GM23248 (cell line): Measurements from ENCODE around the gene GAK. TPM values are rescaled to one million over a fixed set of nuclear protein-coding genes. Genes with fewer than 3 reads are reported as not detected.

Experiments used
- DNase-seq: peaks from one replicate; pipeline ENCODE4 v3.0.0-alpha.2; 2015
- H2AFZ ChIP-seq: fragments of 200-600 bp; sonication (generic); 2 replicates; pipeline ENCODE4 v1.6.1; 2016; ENCODE audit warnings: antibody characterized with exemption
- H3F3A ChIP-seq: fragments of 200-600 bp; sonication (generic); 2 replicates; pipeline ENCODE4 v1.6.1; 2016; ENCODE audit warnings: mild to moderate bottlenecking, antibody characterized with exemption, mixed run types; ENCODE audit not compliant: insufficient read depth
- H3K27ac ChIP-seq: fragments of 200-600 bp; sonication (generic); 2 replicates; pipeline ENCODE4 v1.5.1; 2016; ENCODE audit warnings: mild to moderate bottlenecking
- H3K27me3 ChIP-seq: fragments of 200-600 bp; sonication (generic); replicated peaks from 2 replicates; pipeline ENCODE4 v1.6.1; 2016; ENCODE audit warnings: mild to moderate bottlenecking; ENCODE audit not compliant: insufficient read depth
- H3K36me3 ChIP-seq: fragments of 200-600 bp; sonication (generic); 2 replicates; pipeline ENCODE4 v1.6.1; 2016; ENCODE audit warnings: low read depth, mild to moderate bottlenecking
- H3K4me1 ChIP-seq: fragments of 200-600 bp; sonication (generic); 2 replicates; pipeline ENCODE4 v1.6.1; 2016; ENCODE audit warnings: mild to moderate bottlenecking; ENCODE audit not compliant: insufficient read depth
- H3K4me2 ChIP-seq: fragments of 200-600 bp; sonication (generic); one replicate; pipeline ENCODE4 v1.6.1; 2016; ENCODE audit warnings: mild to moderate bottlenecking; ENCODE audit not compliant: unreplicated experiment
- H3K4me3 ChIP-seq: fragments of 200-600 bp; sonication (generic); 2 replicates; pipeline ENCODE4 v1.5.1; 2016; ENCODE audit warnings: mild to moderate bottlenecking
- H3K79me2 ChIP-seq: fragments of 200-600 bp; sonication (generic); 2 replicates; pipeline ENCODE4 v1.6.1; 2016; ENCODE audit warnings: mild to moderate bottlenecking; ENCODE audit not compliant: insufficient read depth
- H3K9ac ChIP-seq: fragments of 200-600 bp; sonication (generic); 2 replicates; pipeline ENCODE4 v1.6.1; 2016; ENCODE audit warnings: mild to moderate bottlenecking
- H3K9me2 ChIP-seq: fragments of 200-600 bp; sonication (generic); 2 replicates; pipeline ENCODE4 v1.6.1; 2016; ENCODE audit warnings: mixed run types, mild to moderate bottlenecking, moderate library complexity; ENCODE audit not compliant: insufficient read depth
- H3K9me3 ChIP-seq: fragments of 200-600 bp; sonication (generic); one replicate; pipeline ENCODE4 v1.6.1; 2017; ENCODE audit warnings: low read depth
- H4K20me1 ChIP-seq: fragments of 200-600 bp; sonication (generic); 2 replicates; pipeline ENCODE4 v1.6.0; 2016; ENCODE audit not compliant: insufficient read depth
- EZH2 ChIP-seq: fragments of 200-600 bp; sonication (generic); IDR thresholded peaks from 2 replicates; pipeline ENCODE4 v1.6.1; 2018; ENCODE audit warnings: antibody characterized with exemption, mild to moderate bottlenecking; ENCODE audit not compliant: insufficient read depth, poor library complexity, severe bottlenecking
- EZH2phosphoT487 ChIP-seq: fragments of 200-600 bp; sonication (generic); IDR thresholded peaks from 2 replicates; pipeline ENCODE4 v1.6.1; 2018; ENCODE audit warnings: antibody characterized with exemption, moderate library complexity, mild to moderate bottlenecking, low read depth; ENCODE audit not compliant: insufficient read depth
- WGBS, 2 experiments: methylation state at CpG; one replicate each; pipeline ENCODE4 v1.1.6; 2015 to 2017; ENCODE audit warnings: low lambda C conversion rate in 2 of 2, low coverage in 1 of 2; ENCODE audit errors: missing lambda C conversion rate in 2 of 2; 5-methylcytosine and 5-hydroxymethylcytosine counted together
- in situ Hi-C: fragments of 300-500 bp; cut with MboI; formaldehyde crosslinking; loops from 2 replicates; pipeline ENCODE4 v1.15.0; 2020
- polyA plus RNA-seq: library from polyadenylated mRNA; unstranded; fragments of >200 nt; fragmentation: Nextera tagmentation; extraction: Ambion mirVana; gene quantifications from 2 replicates; pipeline ENCODE4 v1.2.1, GENCODE V29; 2016
- total RNA-seq: library from RNA; depleted of rRNA; stranded (reverse); fragments of >200 nt; shearing (Covaris generic); gene quantifications from 2 replicates; pipeline ENCODE4 v1.2.3, GENCODE V29; 2014

GAK gene
- total and polyA plus RNA-seq, 2 experiments from 2014 or later, result 41.1 to 86.7 TPM

- no peak overlapping the region for H3K27ac ChIP-seq
- no peaks in the 10 kb centered on the region for H3K9me3 ChIP-seq
- 82 to 84% methylated on average over 20 to 30 of the region's 30 CpGs for WGBS, 2 experiments
- H3K36me3 ChIP-seq, result no peaks in the 10 kb centered on the region
- no peak overlapping the region for H3K4me3 ChIP-seq
- H3K27me3 ChIP-seq, result no peaks in the 10 kb centered on the region
- H4K20me1 ChIP-seq, result no peaks in the 10 kb centered on the region
- no peaks in the 10 kb centered on the region for H3K79me2 ChIP-seq
- no peaks in the 10 kb centered on the region for H3K4me1 ChIP-seq
- in situ Hi-C loops, result no loop called here
- TF ChIP-seq EZH2 (no peak), EZH2phosphoT487 (no peak)
- no peaks in the 10 kb centered on the region for H3K9me2 ChIP-seq
- no peak for DNase-seq
- H3K9ac ChIP-seq, result no peak overlapping the region
- H3F3A ChIP-seq, result no peaks in the 10 kb centered on the region; the same call in 1 of the 2 replicates
- no peak overlapping the region for H3K4me2 ChIP-seq
- H2AFZ ChIP-seq, result no peak overlapping the region
Measured at GRCh38 chr4:950136-951020, 18.3 kb upstream of the GAK start.

- H2AFZ ChIP-seq, result no peak overlapping the region
- no peaks in the 10 kb centered on the region for H4K20me1 ChIP-seq
- H3K9me2 ChIP-seq, result no peaks in the 10 kb centered on the region
- H3K4me3 ChIP-seq, result no peak overlapping the region
- H3K79me2 ChIP-seq, result no peaks in the 10 kb centered on the region
- H3K9me3 ChIP-seq, result no peaks in the 10 kb centered on the region
- DNase-seq, result no peak
- no peaks in the 10 kb centered on the region for H3K36me3 ChIP-seq
- no peak overlapping the region for H3K4me2 ChIP-seq
- H3K4me1 ChIP-seq, result no peaks in the 10 kb centered on the region
- TF ChIP-seq EZH2, result no peak
- TF ChIP-seq EZH2phosphoT487, result no peak
- in situ Hi-C loops, result no loop called here
- 91 to 94% methylated on average over 20 of the region's 20 CpGs for WGBS, 2 experiments
- H3K27me3 ChIP-seq, result no peaks in the 10 kb centered on the region
- H3K27ac ChIP-seq, result no peak overlapping the region
- H3K9ac ChIP-seq, result no peak overlapping the region
- H3F3A ChIP-seq, result no peaks in the 10 kb centered on the region; the same call in 1 of the 2 replicates
Measured at GRCh38 chr4:949656-950055, 17.5 kb upstream of the GAK start.

- no peaks in the 10 kb centered on the region for H3K4me1 ChIP-seq
- no peak for TF ChIP-seq EZH2
- TF ChIP-seq EZH2phosphoT487, result no peak
- H3K36me3 ChIP-seq, result no peaks in the 10 kb centered on the region
- no peak overlapping the region for H3K9ac ChIP-seq
- no peak for DNase-seq
- H3K4me3 ChIP-seq, result no peak overlapping the region
- H3K79me2 ChIP-seq, result no peaks in the 10 kb centered on the region
- H3K27me3 ChIP-seq, result no peaks in the 10 kb centered on the region
- no peak overlapping the region for H3K27ac ChIP-seq
- no peaks in the 10 kb centered on the region for H3K9me3 ChIP-seq
- no peak overlapping the region for H3K4me2 ChIP-seq
- in situ Hi-C loops, result no loop called here
- no peaks in the 10 kb centered on the region for H4K20me1 ChIP-seq
- H3F3A ChIP-seq, result no peaks in the 10 kb centered on the region
- 72 to 84% methylated on average over 11 to 13 of the region's 13 CpGs for WGBS, 2 experiments
- no peak overlapping the region for H2AFZ ChIP-seq
- no peaks in the 10 kb centered on the region for H3K9me2 ChIP-seq
Measured at GRCh38 chr4:948936-949300, 16.8 kb upstream of the GAK start.

- H3K9ac ChIP-seq, result no peak overlapping the region
- no peaks in the 10 kb centered on the region for H3K4me1 ChIP-seq
- WGBS, 2 experiments, result 83% methylated on average over 33 of the region's 33 CpGs
- H4K20me1 ChIP-seq, result no peaks in the 10 kb centered on the region
- H3K4me3 ChIP-seq, result no peak overlapping the region
- H2AFZ ChIP-seq, result no peak overlapping the region
- no peaks in the 10 kb centered on the region for H3K79me2 ChIP-seq
- no peaks in the 10 kb centered on the region for H3K27me3 ChIP-seq
- no peaks in the 10 kb centered on the region for H3K9me2 ChIP-seq
- DNase-seq, result no peak
- H3K36me3 ChIP-seq, result no peaks in the 10 kb centered on the region
- H3K27ac ChIP-seq, result no peak overlapping the region
- H3K4me2 ChIP-seq, result no peak overlapping the region
- in situ Hi-C loops, result no loop called here
- TF ChIP-seq EZH2, result no peak
- TF ChIP-seq EZH2phosphoT487, result no peak
- H3F3A ChIP-seq, result no peaks in the 10 kb centered on the region
- H3K9me3 ChIP-seq, result no peaks in the 10 kb centered on the region
Measured at GRCh38 chr4:948101-948935, 16.2 kb upstream of the GAK start.
